AG04449 (cell line): ENCODE measurements around the gene EML1.
A peak's percentile ranks its signal among the peaks of the same experiment; 100 is the strongest.

Experiments used
- CTCF ChIA-PET: fragments of 350-600 bp; formaldehyde crosslinking; extraction: SDS; loops from one replicate; lab custom pipeline; 2021; ENCODE audit warnings: antibody characterized with exemption; lab: Yijun Ruan, JAX
- POLR2A ChIA-PET: fragments of 400-600, 350-600 bp; formaldehyde crosslinking; extraction: SDS; loops from one replicate; lab custom pipeline; 2020; ENCODE audit warnings: antibody characterized with exemption, inconsistent platforms; lab: Yijun Ruan, JAX
- DNase-seq: peaks from one replicate; pipeline ENCODE4 v3.0.0-alpha.2; 2010; ENCODE audit warnings: low read depth, low spot score
- H3K4me3 ChIP-seq: 2 replicates; pipeline ENCODE4 v1.5.1; 2011; ENCODE audit warnings: low read depth, mild to moderate bottlenecking, control low read depth, low read length
- TF ChIP-seq, protein P1 (sequence below): IDR thresholded peaks from one replicate; pipeline ENCODE4 v1.5.1; 2011; ENCODE audit warnings: mild to moderate bottlenecking, moderate library complexity, low read length, control low read depth, inconsistent platforms; ENCODE audit not compliant: insufficient read depth; ENCODE audit errors: missing control alignments

Gene EML1

DNA sequence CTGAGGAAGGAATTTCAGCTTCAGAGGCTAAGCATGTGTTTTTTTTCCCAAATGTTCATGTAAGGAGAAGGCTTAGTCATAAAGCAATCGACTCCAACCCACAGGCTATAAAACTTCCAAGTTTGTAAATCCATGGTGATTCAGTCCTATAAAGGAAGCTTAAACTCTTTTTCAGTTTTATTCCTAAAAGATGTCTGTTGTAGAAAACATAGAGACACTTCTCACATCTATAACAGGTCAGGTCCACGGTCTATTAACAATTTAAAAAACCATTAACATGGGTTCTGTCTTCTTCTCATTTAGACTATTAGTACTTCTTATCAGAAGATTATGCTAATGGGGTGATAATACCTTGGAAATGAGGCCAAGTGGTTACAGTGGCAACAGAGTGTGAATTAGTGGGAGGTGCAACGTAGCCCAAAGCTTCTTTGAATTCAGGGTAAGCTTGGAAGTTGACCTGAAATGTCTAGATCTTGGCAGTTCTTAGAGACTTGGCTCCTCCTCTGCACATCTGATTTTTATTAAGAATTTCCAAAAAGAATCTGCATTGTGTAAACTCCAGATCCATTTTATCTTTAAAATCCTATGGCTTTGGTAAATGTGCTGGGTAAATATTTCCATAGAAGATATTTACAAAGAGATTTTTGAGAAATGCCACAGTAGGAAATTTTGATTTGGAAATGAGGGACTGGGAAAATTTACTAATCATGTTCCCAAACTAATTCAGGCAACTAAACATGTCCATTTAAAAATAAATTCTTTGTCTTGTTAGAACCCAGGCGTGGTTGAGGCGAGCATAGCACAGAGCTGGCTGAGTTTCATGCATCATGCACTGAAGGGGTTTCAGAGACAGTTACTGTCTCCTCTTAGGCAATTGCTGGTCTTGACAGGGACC, 86.4 kb downstream of the EML1 start:
- ChIA-PET CTCF (interaction anchor here (0.7 to 20.7 kb wide), 9 partner anchors 15 to 201 kb away, joined by 3 to 325 read pairs (median 6); partner anchors contain the start of gene EML1), POLR2A (interaction anchor here (0.7 kb wide), 1 partner anchor 150 kb away, joined by 3 read pairs; no protein-coding TSS in a partner anchor)
- TF ChIP-seq, protein P1, sequence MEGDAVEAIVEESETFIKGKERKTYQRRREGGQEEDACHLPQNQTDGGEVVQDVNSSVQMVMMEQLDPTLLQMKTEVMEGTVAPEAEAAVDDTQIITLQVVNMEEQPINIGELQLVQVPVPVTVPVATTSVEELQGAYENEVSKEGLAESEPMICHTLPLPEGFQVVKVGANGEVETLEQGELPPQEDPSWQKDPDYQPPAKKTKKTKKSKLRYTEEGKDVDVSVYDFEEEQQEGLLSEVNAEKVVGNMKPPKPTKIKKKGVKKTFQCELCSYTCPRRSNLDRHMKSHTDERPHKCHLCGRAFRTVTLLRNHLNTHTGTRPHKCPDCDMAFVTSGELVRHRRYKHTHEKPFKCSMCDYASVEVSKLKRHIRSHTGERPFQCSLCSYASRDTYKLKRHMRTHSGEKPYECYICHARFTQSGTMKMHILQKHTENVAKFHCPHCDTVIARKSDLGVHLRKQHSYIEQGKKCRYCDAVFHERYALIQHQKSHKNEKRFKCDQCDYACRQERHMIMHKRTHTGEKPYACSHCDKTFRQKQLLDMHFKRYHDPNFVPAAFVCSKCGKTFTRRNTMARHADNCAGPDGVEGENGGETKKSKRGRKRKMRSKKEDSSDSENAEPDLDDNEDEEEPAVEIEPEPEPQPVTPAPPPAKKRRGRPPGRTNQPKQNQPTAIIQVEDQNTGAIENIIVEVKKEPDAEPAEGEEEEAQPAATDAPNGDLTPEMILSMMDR: no peak
- DNase-seq: peak; percentile 61
- H3K4me3 ChIP-seq: no peak overlapping the region

DNA sequence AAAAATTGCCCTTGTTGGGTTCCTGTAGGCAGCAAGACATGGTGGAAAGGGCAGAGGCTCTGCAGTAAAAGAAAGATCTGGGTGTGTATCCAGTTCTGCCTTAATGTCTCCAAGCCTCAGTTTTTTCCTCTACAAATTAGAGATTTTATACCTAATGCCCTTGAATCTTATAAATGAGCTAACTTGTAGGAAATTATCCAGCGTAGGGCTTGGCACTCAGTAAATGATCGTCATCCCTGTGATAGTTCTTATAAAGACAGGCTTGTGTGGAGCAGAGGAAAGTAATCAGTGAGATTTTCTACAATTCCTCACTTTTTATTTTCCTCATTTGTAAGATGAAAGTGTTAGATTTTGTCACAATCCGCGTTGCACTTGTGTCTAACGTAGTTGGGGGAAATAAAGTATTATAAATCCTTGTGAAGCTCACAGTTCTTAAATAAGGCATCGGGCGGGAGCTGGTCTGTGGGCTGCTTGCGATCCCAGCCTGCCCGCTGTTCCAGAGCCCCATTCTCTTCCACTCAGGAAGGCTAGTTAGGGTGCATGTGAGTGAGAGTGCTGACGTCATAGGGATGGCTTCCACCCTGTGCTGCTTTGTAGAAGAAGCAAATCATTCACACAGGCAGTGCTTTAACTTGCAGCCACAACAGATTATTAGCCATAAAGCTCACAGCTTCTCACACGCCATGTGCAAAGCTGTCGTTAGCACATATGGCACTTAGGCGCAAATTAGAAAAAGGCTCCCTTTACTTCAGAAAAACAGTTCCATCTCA, 87.6 kb downstream of the EML1 start:
- TF ChIP-seq, protein P1: no peak
- DNase-seq: no peak
- CTCF ChIA-PET: interaction anchor here (0.8 to 20.7 kb wide), 6 partner anchors 8 to 202 kb away, joined by 3 to 325 read pairs (median 8); no protein-coding TSS in a partner anchor
- no peak overlapping the region for H3K4me3 ChIP-seq
- POLR2A ChIA-PET: no interaction called here

DNA sequence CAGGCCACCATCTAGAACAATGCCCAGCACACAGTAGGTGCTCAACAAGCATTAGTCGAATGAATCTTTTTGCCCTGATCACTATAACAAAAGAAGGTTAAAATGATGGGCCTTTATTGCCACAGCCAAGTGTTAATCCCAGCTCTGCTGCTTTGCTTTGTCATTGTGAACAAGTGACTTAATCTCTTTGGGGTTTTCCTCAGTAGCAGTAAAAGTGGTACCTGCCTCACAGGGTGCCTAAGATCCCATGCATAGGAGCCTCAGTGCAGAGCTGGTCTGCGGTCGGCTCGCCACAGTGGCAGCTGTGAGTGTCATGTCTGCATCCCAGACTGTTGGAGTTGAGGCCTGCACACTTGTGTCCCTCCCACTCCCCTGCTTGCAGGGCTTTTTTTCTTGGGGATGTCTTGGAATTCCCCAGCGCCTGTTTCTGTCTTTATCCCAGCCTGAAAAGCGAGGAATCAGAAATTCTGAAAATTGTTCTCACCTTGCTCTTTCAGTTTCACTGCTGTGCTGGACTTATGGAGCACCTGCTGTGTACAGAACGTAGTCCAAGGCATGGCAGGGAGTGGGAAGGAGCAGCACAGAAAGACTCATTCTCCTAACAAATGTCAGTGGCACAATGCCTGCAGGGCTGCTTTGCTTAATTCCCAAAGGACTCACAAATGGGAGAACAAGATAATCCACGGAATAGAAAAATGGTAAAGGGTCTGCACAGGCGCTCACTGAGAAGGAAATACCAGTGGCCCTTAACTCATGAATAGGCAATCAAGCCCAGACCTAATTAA, 90.8 kb downstream of the EML1 start:
- DNase-seq: no peak
- CTCF ChIA-PET: interaction anchor here (0.7 to 20.7 kb wide), 23 partner anchors 8 to 261 kb away, joined by 3 to 325 read pairs (median 4); partner anchors contain the start of gene CYP46A1
- TF ChIP-seq, protein P1: no peak
- H3K4me3 ChIP-seq: no peak overlapping the region
- POLR2A ChIA-PET: no interaction called here

DNA sequence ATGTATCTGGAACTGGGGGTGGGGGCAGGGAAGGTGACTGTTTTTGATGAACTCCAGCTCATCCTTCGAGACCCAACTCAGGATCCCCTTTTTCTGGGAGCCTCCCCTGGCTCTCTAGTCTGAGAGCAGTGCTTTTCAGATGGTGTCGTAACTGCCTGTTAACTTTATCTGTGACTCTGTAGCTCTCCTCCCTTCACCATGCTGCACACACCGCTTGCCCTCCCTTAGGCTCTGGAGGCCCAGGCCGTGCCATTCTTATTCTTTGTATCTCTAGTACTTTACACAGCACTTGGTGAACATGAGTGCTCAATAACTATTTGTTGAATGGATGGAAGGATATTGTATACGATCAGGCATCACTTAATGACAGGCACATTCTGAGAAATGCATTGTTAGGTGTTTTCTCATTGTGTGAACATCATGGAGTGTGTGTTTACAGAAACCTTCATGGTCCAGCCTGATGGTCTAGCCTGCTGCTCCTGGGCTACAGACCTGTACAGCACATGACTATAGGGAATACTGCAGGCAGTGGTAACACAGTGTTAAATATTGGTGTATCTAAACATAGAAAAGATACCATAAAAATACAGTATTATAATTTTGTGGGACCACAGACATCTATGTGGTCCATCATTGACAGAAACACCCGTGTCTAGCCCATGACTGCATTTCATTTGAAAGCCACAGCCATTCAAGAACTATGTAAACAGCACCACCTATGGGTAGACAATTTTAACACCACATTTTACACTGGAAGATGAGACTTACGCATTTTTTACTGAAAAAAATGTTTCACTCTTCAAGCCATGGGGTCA, 91.8 kb downstream of the EML1 start:
- ChIA-PET POLR2A (no interaction called here), CTCF (interaction anchor here (0.6 to 20.7 kb wide), 49 partner anchors 9 to 369 kb away, joined by 3 to 325 read pairs (median 4); partner anchors contain the start of gene CYP46A1)
- no peak for DNase-seq
- TF ChIP-seq, protein P1: peak; percentile 42
- H3K4me3 ChIP-seq: no peak overlapping the region

DNA sequence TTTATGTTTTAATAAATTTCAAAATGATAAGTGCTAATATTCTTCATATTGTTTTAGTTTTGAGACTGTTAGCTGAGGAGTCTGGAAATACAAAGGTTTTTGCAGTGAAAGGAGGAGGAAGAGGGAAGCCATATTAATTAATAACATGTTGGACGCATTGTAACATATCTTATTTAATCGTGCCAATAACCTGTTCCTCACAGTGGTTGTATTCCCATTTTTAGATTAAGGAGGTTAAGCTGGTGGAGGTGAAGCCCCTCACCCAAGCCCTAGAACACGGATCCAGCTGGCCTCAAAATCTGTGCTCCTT, 92.4 kb downstream of the EML1 start:
- CTCF ChIA-PET: interaction anchor here (0.6 to 20.7 kb wide), 38 partner anchors 9 to 370 kb away, joined by 3 to 325 read pairs (median 4); partner anchors contain the start of gene CYP46A1
- TF ChIP-seq, protein P1: no peak
- DNase-seq: no peak
- POLR2A ChIA-PET: no interaction called here
- no peak overlapping the region for H3K4me3 ChIP-seq
